HFFc6 (cell line): ENCODE data around the gene CSNK1E. TPM values are rescaled to one million over a fixed set of nuclear protein-coding genes. Genes with fewer than 3 reads are reported as not detected.

Experiments used
- DNase-seq: peaks from one replicate; pipeline ENCODE4 v3.0.0-alpha.2; 2018
- H3K27ac Mint-ChIP-seq: 2 replicates; pipeline ENCODE4 v1.8.0; 2020; ENCODE audit warnings: mild to moderate bottlenecking, mixed read lengths
- H3K27me3 Mint-ChIP-seq: 2 replicates; pipeline ENCODE4 v1.8.0; 2021; ENCODE audit warnings: mild to moderate bottlenecking, moderate library complexity, mixed read lengths; ENCODE audit not compliant: insufficient read depth
- H3K36me3 Mint-ChIP-seq: 2 replicates; pipeline ENCODE4 v1.8.0; 2021; ENCODE audit warnings: low read depth, mixed read lengths
- H3K4me1 Mint-ChIP-seq: 2 replicates; pipeline ENCODE4 v1.8.0; 2020; ENCODE audit warnings: low read depth, mixed read lengths
- H3K4me3 Mint-ChIP-seq: 2 replicates; pipeline ENCODE4 v1.8.0; 2020; ENCODE audit warnings: mild to moderate bottlenecking, moderate library complexity, mixed read lengths
- H3K9me3 Mint-ChIP-seq: 2 replicates; pipeline ENCODE4 v1.8.0; 2020; ENCODE audit warnings: mild to moderate bottlenecking, mixed read lengths
- total RNA-seq, 6 experiments: library from RNA; stranded (reverse); fragmentation: NEBNext Ultra II Directional; extraction: Animal tissue kit (Norgen Biotek cat#: 25700); gene quantifications; 2 replicates in 1 of 6; 3 replicates in 5 of 6; pipeline ENCODE4 v1.2.3, GENCODE V29; 2021
- TF ChIP-seq, protein P1 (sequence below): fragments of 200-600 bp; sonication (generic); IDR thresholded peaks from 2 replicates; pipeline ENCODE4 v1.5.0; 2021; ENCODE audit warnings: antibody characterized with exemption, mild to moderate bottlenecking

The CSNK1E gene
- total RNA-seq, 6 experiments from 2014 or later: 166 to 184 (median 172) TPM

DNA sequence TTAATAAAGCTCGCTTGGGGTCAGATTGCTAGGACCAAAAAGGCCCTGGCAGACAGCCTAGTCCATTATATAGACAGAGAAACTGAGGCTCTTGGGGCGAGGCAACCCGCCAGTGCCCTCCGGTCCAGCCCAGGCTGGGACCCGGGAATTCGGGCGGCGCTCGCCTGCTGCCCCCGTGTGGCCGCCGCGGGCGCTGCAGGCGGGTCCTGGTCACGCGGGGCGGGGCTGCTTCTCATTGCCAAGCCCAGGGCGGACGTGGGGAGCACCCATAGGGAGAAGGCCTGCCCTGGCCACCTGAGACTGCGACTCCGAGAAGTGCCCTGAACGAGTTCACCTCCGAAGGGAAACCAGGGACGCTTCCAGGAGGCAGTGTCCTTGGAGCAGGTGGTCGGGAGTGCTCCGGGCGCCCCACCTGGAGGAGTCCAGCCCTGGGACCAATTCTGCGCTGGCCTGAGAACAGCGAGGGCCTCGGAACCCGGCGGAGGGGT lies 36.0 kb upstream of the CSNK1E start:
- peak; percentile 24 for DNase-seq
- Mint-ChIP-seq H3K27ac (no peak overlapping the region), H3K36me3 (no peaks in the 10 kb centered on the region)

DNA sequence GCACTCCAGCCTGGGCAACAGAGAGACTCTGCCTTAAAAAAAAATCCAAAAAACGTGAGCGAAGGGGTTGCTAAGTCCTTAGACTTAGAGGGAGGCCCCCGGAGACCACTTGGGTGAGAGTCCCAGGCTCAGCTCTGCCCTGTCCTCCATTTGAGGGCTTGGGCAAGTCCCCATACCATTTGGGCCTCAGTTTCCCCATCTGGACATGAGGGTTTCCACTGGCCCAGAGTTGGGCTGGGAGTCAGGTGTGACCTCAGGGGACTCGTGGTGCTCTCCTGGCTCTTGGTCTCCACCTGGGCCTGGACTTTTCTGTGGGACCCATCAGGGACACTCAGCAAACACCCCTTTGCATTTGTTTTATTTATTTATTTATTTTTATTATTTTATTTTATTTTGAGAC lies 35.2 kb upstream of the CSNK1E start:
- no peak for DNase-seq
- Mint-ChIP-seq H3K27ac (no peak overlapping the region), H3K27me3 (peaks cover 4% of the 10 kb centered on the region; the same call in 1 of the 2 replicates), H3K4me3 (no peak overlapping the region), H3K4me1 (peaks cover 10% of the 10 kb centered on the region; the same call in 1 of the 2 replicates), H3K36me3 (no peaks in the 10 kb centered on the region), H3K9me3 (no peaks in the 10 kb centered on the region)
- TF ChIP-seq, protein P1, sequence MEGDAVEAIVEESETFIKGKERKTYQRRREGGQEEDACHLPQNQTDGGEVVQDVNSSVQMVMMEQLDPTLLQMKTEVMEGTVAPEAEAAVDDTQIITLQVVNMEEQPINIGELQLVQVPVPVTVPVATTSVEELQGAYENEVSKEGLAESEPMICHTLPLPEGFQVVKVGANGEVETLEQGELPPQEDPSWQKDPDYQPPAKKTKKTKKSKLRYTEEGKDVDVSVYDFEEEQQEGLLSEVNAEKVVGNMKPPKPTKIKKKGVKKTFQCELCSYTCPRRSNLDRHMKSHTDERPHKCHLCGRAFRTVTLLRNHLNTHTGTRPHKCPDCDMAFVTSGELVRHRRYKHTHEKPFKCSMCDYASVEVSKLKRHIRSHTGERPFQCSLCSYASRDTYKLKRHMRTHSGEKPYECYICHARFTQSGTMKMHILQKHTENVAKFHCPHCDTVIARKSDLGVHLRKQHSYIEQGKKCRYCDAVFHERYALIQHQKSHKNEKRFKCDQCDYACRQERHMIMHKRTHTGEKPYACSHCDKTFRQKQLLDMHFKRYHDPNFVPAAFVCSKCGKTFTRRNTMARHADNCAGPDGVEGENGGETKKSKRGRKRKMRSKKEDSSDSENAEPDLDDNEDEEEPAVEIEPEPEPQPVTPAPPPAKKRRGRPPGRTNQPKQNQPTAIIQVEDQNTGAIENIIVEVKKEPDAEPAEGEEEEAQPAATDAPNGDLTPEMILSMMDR: no peak

More for the DNA sequence above, 36.0 kb upstream of the CSNK1E start:
- Mint-ChIP-seq H3K4me3 (no peak overlapping the region), H3K4me1 (peaks cover 7% of the 10 kb centered on the region; the same call in 1 of the 2 replicates), H3K9me3 (no peaks in the 10 kb centered on the region), H3K27me3 (peaks cover 4% of the 10 kb centered on the region; the same call in 1 of the 2 replicates)
- TF ChIP-seq, protein P1: peak; percentile 99

DNA sequence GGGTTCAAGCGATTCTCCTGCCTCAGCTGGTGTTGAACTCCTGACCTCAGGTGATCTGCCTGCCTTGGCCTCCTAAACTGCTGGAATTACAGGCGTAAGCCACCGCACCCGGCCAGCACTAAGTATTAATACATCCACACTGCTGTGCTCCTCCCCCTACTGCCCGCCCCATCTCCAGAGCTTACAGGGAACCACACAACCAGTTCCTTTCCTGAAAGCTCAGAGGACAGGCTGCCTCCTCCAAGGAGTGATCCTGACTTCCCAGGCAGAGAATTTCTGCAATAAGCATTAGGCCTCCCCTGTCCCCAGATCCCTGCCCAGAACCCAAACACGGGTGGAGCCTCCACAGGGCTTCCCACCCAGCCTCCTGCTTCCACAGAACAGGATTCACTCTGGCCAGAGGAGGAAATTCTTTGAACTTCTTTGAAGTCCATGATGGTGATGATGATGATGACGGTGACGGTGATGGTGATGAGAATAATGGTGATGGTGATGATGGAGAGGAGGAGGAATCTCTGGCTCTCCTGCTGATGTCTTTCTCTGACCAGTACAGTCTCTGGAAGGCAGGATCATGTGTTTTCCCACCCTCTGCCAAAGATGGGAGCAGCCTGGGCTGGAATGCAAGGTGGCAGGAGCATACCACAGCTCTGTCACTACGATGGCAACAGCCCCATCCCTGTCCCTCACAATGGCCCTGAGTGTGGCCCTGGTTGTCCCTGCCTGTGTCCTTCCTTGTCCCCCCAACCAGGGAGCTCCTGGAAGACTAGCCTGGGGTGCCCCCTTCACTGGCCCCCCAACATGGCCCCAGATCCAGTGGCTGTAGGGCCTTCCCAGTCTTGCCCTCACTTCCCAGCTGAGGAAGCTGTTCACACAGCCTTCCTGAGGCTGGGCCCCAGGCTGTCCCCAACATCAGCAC lies 33.5 kb upstream of the CSNK1E start:
- TF ChIP-seq, protein P1: no peak
- Mint-ChIP-seq H3K9me3 (no peaks in the 10 kb centered on the region), H3K27me3 (no peaks in the 10 kb centered on the region; the same call in 1 of the 2 replicates), H3K4me3 (no peak overlapping the region), H3K27ac (no peak overlapping the region), H3K4me1 (peaks cover 10% of the 10 kb centered on the region; the same call in 1 of the 2 replicates), H3K36me3 (no peaks in the 10 kb centered on the region)
- DNase-seq: no peak

DNA sequence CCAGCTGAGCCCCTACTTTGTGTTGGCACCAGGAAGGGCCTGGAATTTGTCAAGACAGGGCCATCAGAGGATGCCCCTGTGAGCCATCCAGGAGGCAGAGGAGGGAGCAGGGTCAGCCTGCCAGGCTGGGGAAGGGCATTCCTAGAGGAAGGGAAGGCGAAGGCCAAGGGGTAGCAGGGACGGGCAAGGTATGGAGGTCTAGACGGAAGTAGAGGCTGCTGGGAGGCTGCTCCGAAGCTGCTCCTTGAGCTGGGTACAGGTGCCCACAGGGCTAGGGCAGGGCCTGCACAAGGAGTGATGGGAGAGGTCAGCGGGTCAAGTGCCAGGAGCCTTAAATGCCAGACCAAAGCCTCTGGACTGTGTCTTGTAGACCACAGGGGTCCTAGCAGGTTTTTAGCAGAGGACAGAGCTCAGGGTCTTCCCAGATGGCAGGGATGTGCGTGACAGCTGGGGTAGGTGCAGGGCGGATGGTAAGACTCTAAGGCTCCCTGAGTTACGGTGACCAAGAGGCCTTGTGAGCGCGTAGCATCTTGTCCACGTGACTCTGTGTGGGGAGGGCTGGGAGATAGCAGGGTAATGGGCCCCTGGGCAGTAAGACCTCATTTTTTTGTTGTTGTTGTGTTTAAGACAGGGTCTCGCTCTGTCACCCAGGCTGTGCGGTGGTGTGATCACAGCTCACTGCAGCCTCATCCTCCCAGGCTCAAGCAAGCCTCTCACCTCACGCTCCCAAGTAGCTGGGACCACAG lies 31.7 kb upstream of the CSNK1E start:
- no peak for DNase-seq
- H3K27me3 Mint-ChIP-seq: no peaks in the 10 kb centered on the region; the same call in 1 of the 2 replicates
- peaks cover 14% of the 10 kb centered on the region for H3K4me1 Mint-ChIP-seq
- no peak overlapping the region for H3K27ac Mint-ChIP-seq
- TF ChIP-seq, protein P1: no peak
- no peaks in the 10 kb centered on the region for H3K9me3 Mint-ChIP-seq
- no peak overlapping the region for H3K4me3 Mint-ChIP-seq
- H3K36me3 Mint-ChIP-seq: no peaks in the 10 kb centered on the region

DNA sequence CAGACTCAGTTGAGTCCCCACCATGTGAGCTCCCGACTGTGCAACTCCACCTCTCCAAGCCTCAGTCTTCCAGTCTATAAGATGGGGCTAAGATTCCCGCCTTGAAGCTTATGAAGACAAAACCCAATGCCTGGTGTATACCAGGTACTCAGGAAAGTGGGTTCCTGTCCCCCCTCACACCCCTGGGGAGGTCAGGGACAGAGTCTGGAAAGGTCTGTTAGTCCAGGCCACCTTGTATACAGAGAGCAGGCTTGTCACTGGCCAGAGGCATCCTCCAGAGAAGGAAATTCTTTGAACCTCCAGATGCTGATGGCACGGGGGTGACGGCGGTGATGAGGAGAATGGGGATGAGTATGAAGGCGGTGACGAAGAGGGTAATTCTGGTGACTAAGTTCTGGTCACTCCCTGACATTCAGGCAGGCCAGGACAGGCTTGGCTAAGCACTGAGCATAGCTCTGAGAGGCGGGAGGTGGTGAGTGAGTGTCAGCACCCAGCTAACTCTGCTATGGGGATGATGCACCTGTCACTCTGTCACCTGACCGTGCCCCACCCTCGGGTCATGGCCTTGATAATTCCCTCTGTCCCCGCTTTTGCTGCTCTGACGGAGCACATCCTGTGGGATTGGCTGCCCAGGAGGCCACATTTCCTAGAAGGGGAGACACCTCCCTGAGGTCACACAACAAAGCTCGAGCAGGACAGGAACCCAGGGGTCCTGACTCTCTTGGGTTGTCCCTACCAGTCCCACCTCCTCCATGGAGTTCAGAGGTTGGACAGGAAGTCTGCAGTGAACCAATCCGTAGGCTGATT lies 30.9 kb upstream of the CSNK1E start:
- no peaks in the 10 kb centered on the region for H3K9me3 Mint-ChIP-seq
- H3K27me3 Mint-ChIP-seq: no peaks in the 10 kb centered on the region; the same call in 1 of the 2 replicates
- H3K27ac Mint-ChIP-seq: no peak overlapping the region
- H3K36me3 Mint-ChIP-seq: no peaks in the 10 kb centered on the region
- peaks cover 14% of the 10 kb centered on the region for H3K4me1 Mint-ChIP-seq
- H3K4me3 Mint-ChIP-seq: no peak overlapping the region
- TF ChIP-seq, protein P1: no peak
- peak; percentile 39 for DNase-seq
